Esophagus squamous epithelium (tissue), 4 donors: ENCODE data around the gene COL4A2.

ENCODE experiments used
- CTCF ChIP-seq, 6 experiments: fragments of 450-650 bp in 4 of 6; fragments of 200-600 bp in 2 of 6; sonication (generic) in 2 of 6; IDR thresholded peaks; one replicate each; pipeline ENCODE4 v1.5.1; 2016 to 2019; ENCODE audit warnings: antibody characterized with exemption in 6 of 6, mild to moderate bottlenecking in 4 of 6, moderate library complexity in 4 of 6
- POLR2A ChIP-seq, 4 donors: fragments of 450-650 bp; IDR thresholded peaks; one replicate each; pipeline ENCODE4 v1.6.1; 2017; ENCODE audit warnings: antibody characterized with exemption in 4 of 4, mild to moderate bottlenecking in 4 of 4, moderate library complexity in 3 of 4

GRCh38 chr13:110431425-110432294 lies 124.6 kb downstream of the COL4A2 start:
- TF ChIP-seq POLR2A (IDR thresholded peaks at IDR 0.05): no peak
- TF ChIP-seq CTCF (IDR thresholded peaks at IDR 0.05): no peak
